HG03575 (cell line): ENCODE results near the gene TUBB4B.

Experiments used
- ATAC-seq: cut with Tn5 transposase; IDR thresholded peaks from one replicate; pipeline ENCODE4 v1.9.1; 2021; ENCODE audit not compliant: unreplicated experiment, insufficient number of reproducible peaks, low FRiP score; ENCODE audit errors: extremely low read depth

Gene TUBB4B

GRCh38 chr9:137206602-137207001, 34.5 kb upstream of the TUBB4B start:
- ATAC-seq, result no peak

GRCh38 chr9:137211532-137211931, 29.6 kb upstream of the TUBB4B start:
- ATAC-seq, result no peak

- ATAC-seq, result no peak
Observed at GRCh38 chr9:137212520-137212919, 28.6 kb upstream of the TUBB4B start.

- ATAC-seq, result no peak
Observed at GRCh38 chr9:137213160-137214060, 27.7 kb upstream of the TUBB4B start.

GRCh38 chr9:137214620-137215019, 26.5 kb upstream of the TUBB4B start:
- no peak for ATAC-seq

GRCh38 chr9:137215196-137215986, 25.7 kb upstream of the TUBB4B start:
- no peak for ATAC-seq

GRCh38 chr9:137216188-137216965, 24.7 kb upstream of the TUBB4B start:
- no peak for ATAC-seq

GRCh38 chr9:137217276-137218211, 23.5 kb upstream of the TUBB4B start:
- ATAC-seq, result no peak

- no peak for ATAC-seq
Observed at GRCh38 chr9:137218212-137218753, 22.8 kb upstream of the TUBB4B start.

GRCh38 chr9:137218754-137219271, 22.3 kb upstream of the TUBB4B start:
- no peak for ATAC-seq

GRCh38 chr9:137219757-137220316, 21.2 kb upstream of the TUBB4B start:
- no peak for ATAC-seq

- no peak for ATAC-seq
Observed at GRCh38 chr9:137220317-137221094, 20.6 kb upstream of the TUBB4B start.

- ATAC-seq, result no peak
Observed at GRCh38 chr9:137221095-137221505, 20.0 kb upstream of the TUBB4B start.

- no peak for ATAC-seq
Observed at GRCh38 chr9:137221506-137222111, 19.5 kb upstream of the TUBB4B start.

GRCh38 chr9:137222190-137223077, 18.7 kb upstream of the TUBB4B start, which contains the start of gene RNF208:
TSS of gene RNF208 (minus strand) at chr9:137222240. CDS start at chr9:137221212, 1,028 bp downstream.
- no peak for ATAC-seq
